Ovary (tissue), 3 donors: Measurements from ENCODE around the gene CLPSL2.

Experiments used
- CTCF ChIP-seq, 3 donors: fragments of 450-650 bp in 2 of 3; fragments of 200-600 bp in 1 of 3; IDR thresholded peaks; one replicate each; pipeline versions ENCODE4 v1.5.1 to v1.8.0; 2016 to 2022; ENCODE audit warnings: antibody characterized with exemption in 3 of 3, mild to moderate bottlenecking in 1 of 3
- EP300 ChIP-seq: sonication (generic); formaldehyde crosslinking; IDR thresholded peaks from one replicate; pipeline ENCODE4 v1.6.1; 2017; ENCODE audit warnings: antibody characterized with exemption
- POLR2A ChIP-seq: fragments of 450-650 bp; IDR thresholded peaks from one replicate; pipeline ENCODE4 v1.6.1; 2017; ENCODE audit warnings: antibody characterized with exemption, mild to moderate bottlenecking, moderate library complexity
- donor health status: DM: no; HTN: no; CAD: no.

DNA sequence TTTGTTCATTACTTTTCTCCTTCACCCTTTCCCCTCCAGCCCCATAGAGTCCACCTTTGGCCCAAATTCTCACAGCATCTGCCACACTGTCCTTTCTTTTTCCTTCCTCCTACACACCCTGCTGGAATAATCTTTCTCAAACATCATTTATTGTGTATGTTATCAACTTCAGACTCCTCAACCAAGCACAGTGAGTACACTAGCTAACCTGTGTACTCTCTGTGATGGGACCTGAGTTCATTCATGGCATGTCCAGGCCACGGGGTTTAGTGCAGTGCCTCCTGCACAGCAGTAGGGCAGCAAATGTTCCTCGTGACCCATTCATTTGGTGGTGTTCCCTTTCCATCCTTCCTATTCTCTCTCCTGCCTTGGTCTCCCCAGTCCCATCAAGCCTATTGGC lies 46.7 kb upstream of the CLPSL2 start:
- TF ChIP-seq CTCF (IDR thresholded peaks at IDR 0.05), result no peak
- TF ChIP-seq EP300, result no peak
- TF ChIP-seq POLR2A, result no peak
